B cell (primary cell): ENCODE data around the gene ZNRF4.

Source experiments
- EZH2 ChIP-seq: IDR thresholded peaks from 2 replicates; pipeline ENCODE4 v1.6.1; 2012; ENCODE audit warnings: borderline replicate concordance, low read depth, mild to moderate bottlenecking, moderate library complexity, low read length; ENCODE audit not compliant: insufficient read depth, poor library complexity, severe bottlenecking
- TF ChIP-seq, protein P1 (sequence below): fragments of 200-600 bp; IDR thresholded peaks from one replicate; pipeline ENCODE4 v1.8.0; 2022; ENCODE audit warnings: antibody characterized with exemption, mild to moderate bottlenecking

DNA sequence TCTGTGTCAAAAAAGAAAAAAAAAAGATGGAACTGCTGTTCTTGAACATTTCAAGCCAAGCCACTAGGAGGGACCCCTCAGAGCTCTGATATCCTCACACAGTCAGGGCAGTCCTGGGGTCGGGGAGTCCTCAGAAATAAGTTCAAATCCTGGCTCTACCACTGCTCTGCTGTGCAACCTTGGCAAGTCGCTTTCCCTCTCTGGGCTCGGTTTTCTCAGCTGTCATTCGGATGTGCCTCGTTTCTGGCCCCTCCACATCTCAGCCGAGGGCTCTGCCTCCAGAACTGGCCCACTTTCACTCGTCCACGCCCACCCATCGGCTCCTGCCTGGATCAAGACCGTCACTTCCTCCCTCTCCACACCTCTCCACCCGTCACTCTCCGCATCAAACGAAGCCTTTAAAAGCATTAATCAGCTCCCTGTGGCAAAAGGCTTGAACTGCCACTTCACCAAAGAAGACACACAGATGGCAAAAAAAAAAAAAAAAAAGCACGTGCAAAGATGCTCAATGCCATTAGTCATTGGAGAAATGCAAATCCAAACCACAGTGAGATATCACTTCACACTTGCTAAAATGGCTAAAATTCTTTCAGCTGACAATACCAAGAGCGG is 7.4 kb upstream of the ZNRF4 start:
- TF ChIP-seq, protein P1, sequence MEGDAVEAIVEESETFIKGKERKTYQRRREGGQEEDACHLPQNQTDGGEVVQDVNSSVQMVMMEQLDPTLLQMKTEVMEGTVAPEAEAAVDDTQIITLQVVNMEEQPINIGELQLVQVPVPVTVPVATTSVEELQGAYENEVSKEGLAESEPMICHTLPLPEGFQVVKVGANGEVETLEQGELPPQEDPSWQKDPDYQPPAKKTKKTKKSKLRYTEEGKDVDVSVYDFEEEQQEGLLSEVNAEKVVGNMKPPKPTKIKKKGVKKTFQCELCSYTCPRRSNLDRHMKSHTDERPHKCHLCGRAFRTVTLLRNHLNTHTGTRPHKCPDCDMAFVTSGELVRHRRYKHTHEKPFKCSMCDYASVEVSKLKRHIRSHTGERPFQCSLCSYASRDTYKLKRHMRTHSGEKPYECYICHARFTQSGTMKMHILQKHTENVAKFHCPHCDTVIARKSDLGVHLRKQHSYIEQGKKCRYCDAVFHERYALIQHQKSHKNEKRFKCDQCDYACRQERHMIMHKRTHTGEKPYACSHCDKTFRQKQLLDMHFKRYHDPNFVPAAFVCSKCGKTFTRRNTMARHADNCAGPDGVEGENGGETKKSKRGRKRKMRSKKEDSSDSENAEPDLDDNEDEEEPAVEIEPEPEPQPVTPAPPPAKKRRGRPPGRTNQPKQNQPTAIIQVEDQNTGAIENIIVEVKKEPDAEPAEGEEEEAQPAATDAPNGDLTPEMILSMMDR: no peak
- no peak for TF ChIP-seq EZH2
